SJSA1 (cell line): ENCODE results near the gene SCLY. TPM values are rescaled to one million over a fixed set of nuclear protein-coding genes. Genes with fewer than 3 reads are reported as not detected.

Experiments
- DNase-seq, 2 experiments: peaks; one replicate each; pipeline ENCODE4 v3.0.0-alpha.2; 2015 to 2020; ENCODE audit warnings: low spot score in 2 of 2, low read depth in 1 of 2
- H3K27ac ChIP-seq: fragments of 250-450 bp; sonication (Bioruptor Pico); 2 replicates; pipeline ENCODE4 v1.5.1; 2020; ENCODE audit warnings: mild to moderate bottlenecking, moderate library complexity
- H3K27me3 ChIP-seq: fragments of 250-450 bp; sonication (Bioruptor Pico); replicated peaks from 2 replicates; pipeline ENCODE4 v1.5.1; 2020; ENCODE audit warnings: mild to moderate bottlenecking, moderate library complexity
- H3K36me3 ChIP-seq: fragments of 250-450 bp; sonication (Bioruptor Pico); 2 replicates; pipeline ENCODE4 v1.5.1; 2020; ENCODE audit warnings: mild to moderate bottlenecking
- H3K4me1 ChIP-seq: fragments of 250-450 bp; sonication (Bioruptor Pico); replicated peaks from 2 replicates; pipeline ENCODE4 v1.6.1; 2021; ENCODE audit warnings: mild to moderate bottlenecking
- H3K4me3 ChIP-seq: fragments of 250-450 bp; sonication (Bioruptor Pico); 2 replicates; pipeline ENCODE4 v1.5.1; 2020; ENCODE audit warnings: mild to moderate bottlenecking
- H3K9me3 ChIP-seq: fragments of 250-450 bp; sonication (Bioruptor Pico); replicated peaks from 2 replicates; pipeline ENCODE4 v1.5.1; 2020; ENCODE audit warnings: mild to moderate bottlenecking
- total RNA-seq: library from RNA; depleted of rRNA; stranded (reverse); fragments of >200 nt; shearing (Covaris generic); gene quantifications from 2 replicates; pipeline ENCODE4 v1.2.3, GENCODE V29; 2014

Gene SCLY
- total RNA-seq, 1 experiment from 2014 or later: 38.1 TPM

- Histone ChIP-seq H3K27ac (no peak overlapping the region), H3K9me3 (no peaks in the 10 kb centered on the region), H3K4me3 (no peak overlapping the region), H3K4me1 (peaks cover 15% of the 10 kb centered on the region), H3K27me3 (no peaks in the 10 kb centered on the region), H3K36me3 (no peaks in the 10 kb centered on the region)
- DNase-seq: no peak
These were observed 68.6 kb downstream of the SCLY start for GRCh38 chr2:238129166-238130010.

DNA sequence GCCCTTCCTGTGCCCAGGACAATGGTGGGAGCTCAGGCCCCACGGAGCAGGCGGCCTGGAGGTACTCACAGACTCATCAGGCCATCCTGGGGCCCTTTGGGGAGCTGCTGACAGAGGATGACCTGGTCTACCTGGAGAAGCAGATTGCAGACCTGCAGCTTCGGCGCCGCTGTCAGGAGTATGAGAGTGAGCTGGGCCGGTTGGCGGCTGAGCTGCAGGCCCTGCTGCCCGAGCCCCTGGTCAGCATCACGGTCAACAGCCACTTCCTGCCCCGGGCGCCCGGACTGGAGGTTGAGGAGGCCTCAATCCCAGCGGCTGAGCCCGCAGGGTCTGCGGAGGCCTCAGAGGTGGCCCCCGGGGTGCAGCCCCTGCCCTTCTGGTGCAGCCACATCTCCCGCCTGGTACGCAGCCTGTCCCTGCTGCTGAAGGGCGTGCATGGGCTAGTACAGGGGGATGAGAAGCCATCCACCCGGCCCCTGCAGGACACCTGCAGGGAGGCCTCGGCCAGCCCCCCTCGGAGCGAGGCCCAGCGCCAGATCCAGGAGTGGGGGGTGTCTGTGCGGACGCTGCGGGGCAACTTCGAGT is 69.4 kb downstream of the SCLY start:
- no peaks in the 10 kb centered on the region for H3K27me3 ChIP-seq
- H3K4me1 ChIP-seq: peaks cover 15% of the 10 kb centered on the region
- H3K4me3 ChIP-seq: no peak overlapping the region
- H3K27ac ChIP-seq: no peak overlapping the region
- H3K9me3 ChIP-seq: no peaks in the 10 kb centered on the region
- no peaks in the 10 kb centered on the region for H3K36me3 ChIP-seq
- DNase-seq: no peak

DNA sequence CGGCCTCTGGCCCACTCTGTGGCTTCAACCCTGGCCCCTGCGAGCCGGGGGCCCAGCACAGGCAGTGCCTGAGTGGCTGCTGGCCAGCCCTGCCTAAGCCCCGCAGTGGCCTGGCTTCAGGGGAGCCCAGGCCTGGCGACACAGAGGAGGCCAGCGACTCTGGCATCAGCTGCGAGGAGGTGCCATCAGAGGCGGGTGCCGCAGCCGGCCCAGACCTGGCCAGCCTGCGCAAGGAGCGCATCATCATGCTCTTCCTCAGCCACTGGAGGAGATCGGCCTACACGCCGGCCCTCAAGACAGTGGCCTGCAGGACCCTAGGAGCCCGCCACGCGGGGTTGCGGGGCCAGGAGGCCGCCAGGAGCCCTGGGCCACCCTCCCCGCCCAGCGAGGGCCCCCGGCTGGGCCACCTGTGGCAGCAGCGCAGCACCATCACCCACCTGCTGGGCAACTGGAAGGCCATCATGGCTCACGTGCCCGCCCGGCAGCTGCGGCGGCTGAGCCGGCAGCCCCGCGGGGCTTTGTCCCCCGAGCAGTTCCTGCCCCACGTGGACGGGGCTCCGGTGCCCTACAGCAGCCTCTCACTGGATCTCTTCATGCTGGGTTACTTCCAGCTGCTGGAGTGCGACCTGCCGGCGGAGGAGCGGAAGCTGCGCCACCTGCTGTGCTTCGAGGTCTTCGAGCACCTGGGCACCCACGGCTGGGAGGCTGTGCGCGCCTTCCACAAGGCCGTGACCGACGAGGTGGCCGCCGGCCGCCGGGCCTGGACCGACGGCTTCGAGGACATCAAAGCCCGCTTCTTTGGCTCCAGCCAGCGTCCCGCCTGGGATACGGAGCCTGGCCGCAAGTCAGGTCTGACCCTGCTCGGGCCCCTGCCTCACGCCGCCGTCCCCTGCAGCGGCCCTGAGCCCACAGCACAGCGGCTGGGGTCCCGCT is 70.2 kb downstream of the SCLY start:
- Histone ChIP-seq H3K4me1 (peaks cover 15% of the 10 kb centered on the region), H3K27ac (no peak overlapping the region), H3K4me3 (no peak overlapping the region), H3K27me3 (no peaks in the 10 kb centered on the region), H3K36me3 (no peaks in the 10 kb centered on the region), H3K9me3 (no peaks in the 10 kb centered on the region)
- no peak for DNase-seq

DNA sequence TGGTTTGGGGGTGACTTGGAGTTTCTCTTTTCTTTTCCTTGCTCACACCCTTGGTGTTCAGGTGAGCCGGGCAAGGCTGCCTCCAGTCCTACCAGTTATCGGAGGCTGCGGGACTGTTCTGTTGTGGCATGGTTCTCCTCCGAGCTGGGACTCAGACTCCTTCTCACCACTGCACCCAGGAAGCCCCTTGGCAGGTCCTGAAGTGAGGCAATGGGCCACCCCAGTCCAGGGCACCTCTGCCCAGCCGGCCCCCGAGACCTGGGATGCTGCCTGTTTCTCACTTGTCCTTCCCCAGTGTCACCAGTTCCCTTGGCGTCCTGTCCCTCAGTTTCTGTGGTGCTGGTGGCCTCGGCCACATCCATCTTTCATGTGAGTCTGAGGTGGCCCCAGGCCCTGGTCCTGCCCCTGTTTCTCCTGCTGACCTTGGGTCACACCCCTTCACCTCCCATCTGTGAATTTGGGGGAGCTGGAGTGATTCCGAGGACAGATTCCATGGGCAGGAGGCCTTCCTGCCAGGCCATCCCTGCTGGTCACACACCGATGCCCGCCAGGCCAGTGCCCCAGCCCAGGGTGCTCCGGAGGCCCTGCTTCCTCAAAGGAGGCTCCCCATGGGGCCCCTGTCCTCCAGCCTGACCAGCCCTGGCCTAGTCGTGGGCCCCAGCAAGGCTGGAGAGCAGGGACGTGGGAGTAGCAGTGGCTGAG is 71.1 kb downstream of the SCLY start:
- Histone ChIP-seq H3K27ac (no peak overlapping the region), H3K4me3 (no peak overlapping the region), H3K36me3 (no peaks in the 10 kb centered on the region), H3K9me3 (no peaks in the 10 kb centered on the region), H3K4me1 (peaks cover 9% of the 10 kb centered on the region), H3K27me3 (no peaks in the 10 kb centered on the region)
- DNase-seq: no peak

DNA sequence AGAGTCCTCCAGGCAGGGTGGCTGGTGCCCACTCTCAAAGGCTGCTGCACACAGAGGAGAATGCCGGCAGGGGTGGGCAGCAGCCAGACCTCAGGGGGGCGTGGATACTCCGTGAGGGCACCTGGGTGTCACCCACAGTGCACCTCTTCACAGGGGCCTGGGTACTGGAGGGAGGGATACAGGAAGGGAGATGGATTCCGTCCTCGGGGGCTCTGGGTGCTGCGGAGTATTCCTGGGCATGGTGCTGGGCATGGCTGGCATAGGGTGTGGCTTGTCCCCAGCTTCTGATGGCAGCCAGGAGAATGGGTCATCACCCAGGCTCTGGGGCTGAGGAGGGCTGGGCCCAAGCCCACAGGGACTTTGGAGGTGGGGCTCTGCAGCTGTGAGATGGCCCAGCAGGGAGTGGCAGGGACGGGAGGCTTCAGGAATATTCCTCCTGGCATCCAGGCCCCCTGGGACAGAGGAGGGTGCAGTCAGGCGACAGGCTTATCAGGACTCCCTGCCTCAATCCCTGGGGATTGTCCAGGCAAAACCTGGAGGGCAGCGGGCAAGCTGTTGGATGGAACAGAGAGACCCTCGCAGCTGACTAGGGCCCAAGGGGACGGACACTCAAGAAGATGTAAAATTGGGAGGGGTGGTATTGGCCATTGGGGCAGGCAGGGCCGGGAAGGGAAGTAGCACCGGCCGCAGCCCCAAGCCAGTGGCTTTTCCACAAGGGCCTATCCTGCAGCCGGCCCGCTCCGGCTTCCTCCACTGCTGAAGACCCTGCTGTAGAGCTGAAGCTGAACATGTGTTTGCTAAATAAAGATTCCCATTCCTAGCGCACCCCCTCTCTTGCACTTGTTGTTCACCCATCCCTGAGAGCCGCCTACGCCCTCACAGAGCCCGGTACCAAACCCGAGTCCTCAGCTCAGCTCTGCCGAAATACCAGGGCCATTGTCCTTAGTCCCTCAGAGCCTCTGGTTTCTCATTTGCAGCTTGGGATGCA is 72.0 kb downstream of the SCLY start:
- Histone ChIP-seq H3K4me3 (no peak overlapping the region), H3K27me3 (no peaks in the 10 kb centered on the region), H3K4me1 (peaks cover under 1% of the 10 kb centered on the region), H3K36me3 (no peaks in the 10 kb centered on the region), H3K9me3 (no peaks in the 10 kb centered on the region), H3K27ac (no peak overlapping the region)
- DNase-seq: no peak

DNA sequence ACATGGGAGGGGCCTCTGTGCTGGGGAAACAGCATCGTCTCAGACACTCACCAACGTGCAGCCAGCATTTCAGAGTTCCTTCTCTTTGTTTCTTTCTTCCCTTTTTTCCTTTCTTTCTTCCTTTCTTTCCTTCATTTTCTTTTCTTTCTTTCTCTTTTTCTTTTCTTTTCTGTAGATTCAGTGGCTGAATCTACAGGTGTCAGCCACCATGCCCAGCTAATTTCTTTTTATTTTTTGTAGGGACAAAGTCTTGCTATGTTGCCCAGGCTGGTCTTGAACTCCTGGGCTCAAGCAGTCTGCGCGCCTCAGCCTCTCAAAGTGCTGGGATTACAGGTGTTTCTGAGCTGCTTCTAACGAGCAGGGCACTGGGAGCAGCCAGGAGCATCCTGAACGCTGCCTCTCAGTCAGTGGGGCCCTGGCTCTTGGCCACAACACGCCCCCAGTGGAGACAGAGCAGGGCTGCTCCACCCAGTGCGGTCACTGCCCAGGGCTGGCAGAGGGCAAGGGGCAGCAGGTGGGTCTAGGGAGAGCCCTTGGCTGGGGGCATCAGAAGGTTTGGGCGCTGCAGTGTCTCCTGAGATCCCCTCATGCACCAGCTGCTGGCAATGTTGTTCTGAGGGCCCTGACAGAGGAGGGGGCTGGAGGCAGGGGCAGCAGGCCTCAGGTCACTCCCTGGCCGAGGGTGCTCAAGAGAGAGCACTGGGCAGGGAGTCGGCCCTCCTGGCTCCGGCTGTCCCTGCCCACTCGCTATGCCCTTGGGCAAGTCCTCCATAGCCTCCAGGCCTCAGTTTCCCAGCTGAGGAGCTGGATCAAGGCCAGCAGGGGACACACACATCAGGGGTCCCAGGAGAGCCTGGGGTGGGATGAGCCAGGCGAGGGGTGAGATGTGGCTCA is 72.9 kb downstream of the SCLY start:
- no peak overlapping the region for H3K27ac ChIP-seq
- H3K4me1 ChIP-seq: peaks cover 4% of the 10 kb centered on the region
- H3K36me3 ChIP-seq: no peaks in the 10 kb centered on the region
- DNase-seq: no peak
- no peaks in the 10 kb centered on the region for H3K27me3 ChIP-seq
- H3K9me3 ChIP-seq: no peaks in the 10 kb centered on the region
- H3K4me3 ChIP-seq: no peak overlapping the region

DNA sequence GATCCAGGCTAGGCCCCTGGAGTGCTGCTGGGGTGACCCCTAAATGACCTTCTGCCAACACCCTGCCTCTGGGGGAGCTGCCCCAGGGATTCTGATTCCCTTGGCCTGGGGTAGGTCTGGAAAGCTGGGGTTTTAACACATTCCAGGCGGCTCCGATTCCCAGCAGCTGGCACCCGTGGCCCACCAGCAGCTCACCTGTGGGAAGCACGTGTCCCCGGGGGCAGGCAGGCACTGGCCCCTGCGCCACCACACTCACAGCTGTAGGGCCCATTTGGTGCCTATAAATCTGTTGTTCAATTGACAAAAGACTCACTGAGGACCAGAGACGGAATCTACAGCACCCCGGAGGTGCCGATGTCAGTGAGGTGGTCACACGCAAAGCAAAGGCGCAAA is 73.6 kb downstream of the SCLY start:
- H3K9me3 ChIP-seq: no peaks in the 10 kb centered on the region
- no peak overlapping the region for H3K4me3 ChIP-seq
- H3K27ac ChIP-seq: no peak overlapping the region
- DNase-seq: no peak
- peaks cover 10% of the 10 kb centered on the region for H3K4me1 ChIP-seq
- H3K27me3 ChIP-seq: no peaks in the 10 kb centered on the region
- no peaks in the 10 kb centered on the region for H3K36me3 ChIP-seq

DNA sequence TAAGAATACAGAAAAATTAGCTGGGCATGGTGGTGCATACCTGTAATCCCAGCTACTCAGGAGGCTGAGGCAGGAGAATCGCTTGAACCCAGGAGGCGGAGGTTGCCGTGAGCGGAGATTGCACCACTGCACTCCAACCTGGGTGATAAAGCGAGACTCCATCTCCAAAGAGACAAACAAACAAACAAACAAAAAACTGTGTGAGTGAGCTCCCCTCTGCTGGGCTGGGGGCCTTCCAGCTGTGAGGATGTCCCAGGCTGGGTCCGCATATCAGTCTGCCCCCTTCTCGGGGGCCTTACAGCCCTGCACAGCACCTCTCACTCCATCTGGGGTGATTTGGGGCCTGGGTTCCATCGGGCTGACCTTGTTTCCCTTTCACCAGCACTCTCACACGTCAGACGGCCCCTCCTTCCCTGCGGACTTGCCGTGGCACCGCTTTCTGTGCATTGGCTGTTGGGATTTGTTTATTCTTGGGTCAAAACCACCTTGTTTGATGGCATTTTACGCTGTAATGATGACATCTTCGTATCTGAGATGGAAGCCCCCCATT is 74.9 kb downstream of the SCLY start:
- H3K9me3 ChIP-seq: no peaks in the 10 kb centered on the region
- no peaks in the 10 kb centered on the region for H3K36me3 ChIP-seq
- no peaks in the 10 kb centered on the region for H3K27me3 ChIP-seq
- H3K27ac ChIP-seq: no peak overlapping the region
- H3K4me1 ChIP-seq: peaks cover 11% of the 10 kb centered on the region
- no peak for DNase-seq
- H3K4me3 ChIP-seq: no peak overlapping the region

DNA sequence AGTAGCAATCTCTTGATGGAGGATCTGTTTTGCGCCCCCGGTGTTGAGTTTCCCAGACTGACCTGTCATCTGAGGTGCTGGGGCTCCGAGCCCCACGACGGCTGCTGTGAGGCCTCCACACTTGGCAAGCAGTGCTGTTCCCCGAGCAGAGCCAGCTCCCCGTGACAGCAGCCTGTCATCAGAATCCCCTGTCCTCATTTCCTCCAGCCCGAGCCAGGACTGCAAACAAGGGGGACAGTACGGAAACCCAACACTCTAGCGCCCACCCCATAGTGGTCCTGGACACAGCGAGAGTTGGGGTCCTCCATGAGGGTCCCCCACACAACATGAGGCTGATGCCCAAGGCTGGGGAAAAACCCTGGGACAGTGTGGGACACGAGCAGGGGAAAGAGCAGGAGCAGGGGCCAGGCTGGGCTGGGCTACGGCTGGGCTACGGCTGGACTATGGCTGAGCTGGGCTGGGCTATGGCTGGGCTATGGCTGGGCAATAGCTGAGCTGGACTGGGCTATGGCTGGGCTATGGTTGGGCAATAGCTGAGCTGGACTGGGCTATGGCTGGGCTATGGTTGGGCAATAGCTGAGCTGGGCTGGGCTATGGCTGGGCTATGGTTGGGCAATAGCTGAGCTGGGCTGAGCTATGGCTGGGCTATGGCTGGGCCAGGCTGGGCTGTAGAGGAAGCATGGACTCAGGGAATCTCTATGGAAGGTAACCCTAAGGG is 76.2 kb downstream of the SCLY start:
- H3K9me3 ChIP-seq: no peaks in the 10 kb centered on the region
- no peaks in the 10 kb centered on the region for H3K27me3 ChIP-seq
- no peaks in the 10 kb centered on the region for H3K36me3 ChIP-seq
- DNase-seq: no peak
- H3K27ac ChIP-seq: no peak overlapping the region
- no peak overlapping the region for H3K4me3 ChIP-seq
- peaks cover 24% of the 10 kb centered on the region for H3K4me1 ChIP-seq

GRCh38 chr2:238137885-238138284 is 77.1 kb downstream of the SCLY start:
- no peaks in the 10 kb centered on the region for H3K27me3 ChIP-seq
- no peak for DNase-seq
- peaks cover 33% of the 10 kb centered on the region for H3K4me1 ChIP-seq
- H3K36me3 ChIP-seq: no peaks in the 10 kb centered on the region
- H3K27ac ChIP-seq: no peak overlapping the region
- no peak overlapping the region for H3K4me3 ChIP-seq
- no peaks in the 10 kb centered on the region for H3K9me3 ChIP-seq
